ENCODE results near the gene PRG3.

- TF ChIP-seq, protein P1, sequence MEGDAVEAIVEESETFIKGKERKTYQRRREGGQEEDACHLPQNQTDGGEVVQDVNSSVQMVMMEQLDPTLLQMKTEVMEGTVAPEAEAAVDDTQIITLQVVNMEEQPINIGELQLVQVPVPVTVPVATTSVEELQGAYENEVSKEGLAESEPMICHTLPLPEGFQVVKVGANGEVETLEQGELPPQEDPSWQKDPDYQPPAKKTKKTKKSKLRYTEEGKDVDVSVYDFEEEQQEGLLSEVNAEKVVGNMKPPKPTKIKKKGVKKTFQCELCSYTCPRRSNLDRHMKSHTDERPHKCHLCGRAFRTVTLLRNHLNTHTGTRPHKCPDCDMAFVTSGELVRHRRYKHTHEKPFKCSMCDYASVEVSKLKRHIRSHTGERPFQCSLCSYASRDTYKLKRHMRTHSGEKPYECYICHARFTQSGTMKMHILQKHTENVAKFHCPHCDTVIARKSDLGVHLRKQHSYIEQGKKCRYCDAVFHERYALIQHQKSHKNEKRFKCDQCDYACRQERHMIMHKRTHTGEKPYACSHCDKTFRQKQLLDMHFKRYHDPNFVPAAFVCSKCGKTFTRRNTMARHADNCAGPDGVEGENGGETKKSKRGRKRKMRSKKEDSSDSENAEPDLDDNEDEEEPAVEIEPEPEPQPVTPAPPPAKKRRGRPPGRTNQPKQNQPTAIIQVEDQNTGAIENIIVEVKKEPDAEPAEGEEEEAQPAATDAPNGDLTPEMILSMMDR (IDR thresholded peaks at IDR 0.05) = no peak
- no peak for TF ChIP-seq POLR2A (IDR thresholded peaks at IDR 0.05)
Measured at GRCh38 chr11:57336111-57336666, 44.8 kb downstream of the PRG3 start.
